Hematopoietic multipotent progenitor cell treated with erythropoietin and hydrocortisone succinate and interleukin-3 and kit ligand, for 6 days (in vitro differentiated cells): ENCODE results near the gene CRIM1.

Source experiments
- DNase-seq: peaks from one replicate; pipeline ENCODE4 v3.0.0-alpha.2; 2015

CRIM1 gene

GRCh38 chr2:36373149-36373926 is 17.8 kb downstream of the CRIM1 start:
- no peak for DNase-seq

DNA sequence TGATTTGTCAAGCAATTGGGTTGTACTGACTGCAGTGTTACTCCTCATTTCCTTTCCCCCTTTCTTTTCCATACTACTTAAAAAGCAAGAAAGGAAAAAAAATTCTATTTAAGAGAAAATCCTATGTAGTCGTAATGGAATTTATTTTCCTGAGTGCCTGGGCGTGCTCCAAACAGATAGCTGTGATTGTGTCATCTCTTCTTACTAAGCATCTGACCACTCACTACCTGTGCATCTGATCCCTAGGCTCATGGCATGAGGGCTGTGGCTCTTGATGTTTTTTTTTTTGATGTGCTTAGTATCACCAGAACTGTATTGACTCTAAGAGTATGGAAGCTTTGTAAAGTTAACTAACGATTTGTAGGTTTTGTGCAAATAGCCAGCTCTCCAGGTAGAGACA is 19.0 kb downstream of the CRIM1 start:
- DNase-seq, result no peak

DNA sequence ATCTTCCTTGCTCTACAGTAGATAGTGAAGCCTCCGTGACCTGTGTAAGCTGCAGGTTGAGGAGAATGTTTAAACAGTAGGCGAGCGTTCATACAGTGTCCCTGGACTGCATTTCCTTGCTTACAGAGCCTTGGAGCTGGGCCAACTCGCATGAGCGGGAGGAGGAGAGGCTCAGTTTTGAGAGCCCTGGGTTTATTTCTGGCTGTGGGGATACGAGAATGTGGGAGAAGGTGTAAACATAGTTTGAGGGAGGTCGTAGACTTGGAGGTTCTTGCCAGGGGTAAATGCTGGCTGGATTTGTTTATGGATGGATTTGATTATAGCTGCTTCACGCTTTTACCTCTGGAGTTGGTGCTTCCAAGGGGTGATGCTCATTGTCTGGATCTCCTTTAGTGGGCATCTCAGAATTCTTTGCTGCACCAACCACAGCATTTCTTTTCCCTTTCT is 20.8 kb downstream of the CRIM1 start:
- peak; percentile 37 for DNase-seq

DNA sequence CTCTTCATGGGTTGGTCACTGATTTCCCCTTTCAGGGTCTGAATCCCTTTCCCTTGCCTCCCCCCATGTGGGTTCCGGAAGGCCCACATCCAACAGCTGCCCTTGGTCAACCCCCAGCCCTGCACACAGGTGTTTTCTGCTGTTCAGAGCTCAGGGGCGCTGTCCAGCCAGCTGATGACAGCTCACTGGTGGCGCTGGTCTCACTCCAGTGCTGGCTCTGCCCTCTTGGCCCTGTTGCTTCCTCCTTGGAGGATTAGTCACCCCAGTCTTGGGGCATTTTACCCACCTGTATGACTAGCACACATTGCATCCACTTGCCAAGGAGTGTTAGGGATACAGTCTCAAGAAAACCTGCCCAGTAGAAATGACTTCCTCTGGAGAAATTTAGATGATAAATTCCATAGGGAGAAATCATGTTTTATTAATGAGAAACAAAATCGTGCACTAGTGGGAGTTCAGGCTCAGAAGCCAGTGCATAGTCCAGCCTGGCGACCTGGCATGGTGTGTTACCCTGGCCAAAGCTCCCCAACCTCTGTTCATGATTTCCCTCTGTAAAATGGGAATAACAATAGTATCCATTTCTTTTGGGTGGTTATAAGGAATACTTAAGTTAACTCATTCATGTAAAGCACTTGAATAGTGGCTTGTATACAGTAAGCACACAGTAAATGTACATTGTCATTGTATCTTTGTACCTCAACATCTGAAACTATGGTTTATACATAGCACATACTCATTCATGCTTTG is 21.6 kb downstream of the CRIM1 start:
- DNase-seq, result no peak

DNA sequence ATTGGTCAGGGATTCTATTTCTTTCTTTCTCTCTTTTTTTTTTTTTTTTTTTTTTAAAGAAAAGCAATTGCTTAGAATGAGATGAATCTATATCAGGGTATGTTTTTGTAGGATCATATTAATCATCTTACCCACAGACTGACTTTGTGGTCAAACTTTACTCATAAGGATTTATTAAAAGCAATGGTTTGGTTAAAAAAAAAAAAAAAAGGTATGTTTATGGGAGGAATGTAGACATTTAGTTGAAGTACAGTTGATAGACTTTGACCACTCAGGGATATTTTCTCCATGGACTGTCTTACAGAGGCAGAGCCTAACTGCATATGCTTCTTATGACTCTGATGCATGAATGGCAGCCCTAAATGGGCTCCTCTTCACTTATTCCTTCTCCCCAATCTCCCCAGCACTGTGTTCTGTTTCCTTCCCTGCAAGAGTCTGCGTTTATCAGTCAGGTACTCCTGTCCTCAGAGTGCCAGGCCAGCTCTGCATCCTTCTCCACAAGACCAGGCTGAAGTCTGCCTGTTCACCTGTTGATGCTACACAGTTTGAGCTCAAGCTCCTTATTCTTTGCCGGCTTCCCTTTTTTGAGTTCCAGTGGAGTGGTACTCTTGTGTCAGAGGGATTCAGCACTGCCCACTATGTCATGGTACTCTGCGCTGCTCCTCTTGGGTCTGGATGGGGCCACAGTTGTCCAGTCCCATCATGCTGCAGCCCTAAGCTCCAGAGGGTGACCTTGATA is 24.3 kb downstream of the CRIM1 start:
- DNase-seq, result no peak

DNA sequence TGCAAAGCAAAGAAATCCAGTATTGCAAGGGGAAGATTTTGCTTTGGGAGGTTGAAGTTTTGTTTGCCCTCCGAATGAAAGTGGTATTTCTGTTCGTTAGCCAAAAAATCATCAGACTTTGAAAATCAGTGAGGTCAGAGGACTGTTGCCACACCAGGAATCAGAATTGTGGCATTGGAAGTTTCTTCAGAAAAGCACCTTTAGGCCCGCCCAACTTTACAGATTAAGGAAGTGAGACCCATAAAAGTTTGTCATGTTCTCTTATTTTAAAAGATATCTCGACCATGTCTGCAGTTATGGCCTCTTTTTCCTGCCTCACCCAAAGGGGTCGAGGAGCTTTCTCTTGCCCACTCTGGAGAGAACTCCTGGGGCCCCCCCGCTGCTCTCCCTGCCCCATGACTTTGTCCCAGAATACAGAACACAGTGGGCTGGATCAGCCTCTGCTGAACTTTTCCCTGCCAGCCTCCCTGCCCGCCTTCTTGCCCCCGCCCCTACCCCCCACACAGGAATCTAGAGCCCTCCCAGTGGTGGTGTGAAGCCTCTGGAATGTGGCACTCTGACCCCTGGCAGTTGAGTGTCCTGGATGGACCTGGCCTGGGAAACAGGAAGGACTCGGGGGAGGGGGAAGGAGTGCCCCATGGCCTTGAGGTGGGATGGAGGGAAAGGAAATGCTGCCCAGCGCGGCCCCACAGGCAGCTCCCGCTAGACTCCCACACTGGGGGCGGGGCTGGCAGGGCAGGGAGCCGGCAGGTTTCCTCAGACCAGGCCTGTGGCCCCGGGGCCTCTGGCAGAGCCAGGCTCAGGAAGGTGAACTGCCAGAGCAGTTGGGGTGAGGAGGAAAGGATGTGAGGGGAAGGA is 25.3 kb downstream of the CRIM1 start:
- DNase-seq, result no peak

- no peak for DNase-seq
Observed at GRCh38 chr2:36381993-36382392, 26.4 kb downstream of the CRIM1 start.

DNA sequence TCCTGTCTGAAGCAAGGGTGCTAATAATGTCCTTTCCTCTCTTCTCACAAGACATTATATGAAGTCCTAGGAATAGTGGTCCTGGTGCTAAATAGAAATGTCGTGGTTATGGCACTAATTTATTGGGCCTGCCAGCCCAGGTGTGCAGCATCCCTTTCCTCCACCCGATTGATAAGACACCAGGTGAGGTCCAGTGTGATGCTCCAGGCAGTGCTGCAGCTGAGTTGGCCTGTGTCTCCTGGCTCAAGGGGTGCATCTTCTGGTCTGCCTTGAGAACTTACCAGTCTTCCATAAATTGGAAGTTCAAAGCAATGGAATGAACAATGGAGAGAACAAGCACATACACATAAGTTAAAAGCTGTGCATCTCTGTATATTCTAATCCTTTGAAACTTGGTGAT is 26.9 kb downstream of the CRIM1 start:
- no peak for DNase-seq

- DNase-seq, result no peak
Observed at GRCh38 chr2:36383726-36384125, 28.1 kb downstream of the CRIM1 start.

GRCh38 chr2:36384454-36384853 is 28.9 kb downstream of the CRIM1 start:
- no peak for DNase-seq

DNA sequence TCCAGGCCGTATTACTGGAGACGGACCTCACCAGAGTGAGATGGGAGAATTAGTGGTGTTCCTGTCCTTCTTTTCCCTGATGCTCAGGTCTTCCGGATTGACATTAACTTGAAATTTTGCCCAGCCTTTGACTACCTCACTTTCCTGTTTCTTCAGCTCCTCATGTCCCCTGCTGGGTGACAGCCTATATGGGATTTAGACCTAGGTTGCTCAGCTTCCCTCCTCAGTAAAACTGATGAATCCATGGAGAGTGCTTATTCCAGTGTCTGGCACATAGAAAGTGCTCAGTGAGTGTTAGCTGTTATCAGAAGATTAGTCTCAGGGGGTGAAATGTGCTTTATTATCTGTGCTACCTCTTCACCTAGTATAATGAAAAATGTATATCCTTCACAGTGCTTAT is 30.0 kb downstream of the CRIM1 start:
- no peak for DNase-seq

DNA sequence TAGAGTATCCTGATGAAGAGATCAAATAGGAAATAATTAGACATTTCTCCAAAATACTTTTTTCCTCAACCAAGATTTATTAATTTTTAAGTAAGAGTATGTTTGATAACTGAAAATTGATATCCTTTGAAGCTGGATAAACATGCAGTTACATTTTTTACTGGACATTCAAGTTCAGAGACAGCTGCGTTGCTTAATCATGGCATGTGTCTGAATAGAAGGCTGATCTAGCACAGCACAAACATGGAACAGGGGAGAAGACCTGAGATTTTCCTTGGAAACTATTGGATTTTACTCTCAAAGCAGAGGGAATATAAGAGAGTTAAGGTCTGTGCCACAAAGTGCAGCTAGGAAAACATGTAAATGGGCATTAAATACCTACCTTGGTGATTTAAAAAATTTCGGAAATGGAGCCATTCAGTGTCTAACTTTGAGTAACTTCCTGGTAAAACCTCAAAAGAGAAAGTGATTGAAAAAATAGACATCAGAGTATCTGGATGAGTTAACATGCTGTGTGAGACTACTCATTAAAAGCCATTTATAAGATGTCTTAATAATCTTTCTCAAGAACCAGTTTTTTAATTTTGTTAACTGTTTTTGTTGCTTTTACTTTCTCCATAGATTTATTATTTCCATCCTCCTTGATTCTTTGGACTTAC is 31.8 kb downstream of the CRIM1 start:
- DNase-seq, result no peak

GRCh38 chr2:36388472-36388871 is 32.9 kb downstream of the CRIM1 start:
- DNase-seq, result no peak

GRCh38 chr2:36389091-36389564 is 33.5 kb downstream of the CRIM1 start:
- no peak for DNase-seq

DNA sequence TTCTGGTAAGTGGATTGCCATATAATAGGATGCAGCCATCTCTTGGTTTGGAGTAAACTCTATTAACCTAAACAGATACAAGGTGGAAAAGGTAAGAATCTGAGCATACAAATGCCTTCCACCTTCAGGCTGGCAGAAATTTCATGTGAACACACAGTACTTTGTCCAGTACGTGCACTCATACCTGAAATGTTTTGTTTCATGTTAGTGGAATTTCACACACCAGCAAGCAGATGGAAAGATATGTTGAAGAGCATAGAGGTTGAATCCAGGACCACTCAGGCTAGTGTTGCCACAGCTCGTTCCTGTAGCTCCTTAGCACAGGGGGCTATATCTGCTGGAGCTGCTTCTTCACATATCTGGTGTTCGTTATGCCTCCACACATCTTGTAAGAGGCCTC is 34.0 kb downstream of the CRIM1 start:
- no peak for DNase-seq

DNA sequence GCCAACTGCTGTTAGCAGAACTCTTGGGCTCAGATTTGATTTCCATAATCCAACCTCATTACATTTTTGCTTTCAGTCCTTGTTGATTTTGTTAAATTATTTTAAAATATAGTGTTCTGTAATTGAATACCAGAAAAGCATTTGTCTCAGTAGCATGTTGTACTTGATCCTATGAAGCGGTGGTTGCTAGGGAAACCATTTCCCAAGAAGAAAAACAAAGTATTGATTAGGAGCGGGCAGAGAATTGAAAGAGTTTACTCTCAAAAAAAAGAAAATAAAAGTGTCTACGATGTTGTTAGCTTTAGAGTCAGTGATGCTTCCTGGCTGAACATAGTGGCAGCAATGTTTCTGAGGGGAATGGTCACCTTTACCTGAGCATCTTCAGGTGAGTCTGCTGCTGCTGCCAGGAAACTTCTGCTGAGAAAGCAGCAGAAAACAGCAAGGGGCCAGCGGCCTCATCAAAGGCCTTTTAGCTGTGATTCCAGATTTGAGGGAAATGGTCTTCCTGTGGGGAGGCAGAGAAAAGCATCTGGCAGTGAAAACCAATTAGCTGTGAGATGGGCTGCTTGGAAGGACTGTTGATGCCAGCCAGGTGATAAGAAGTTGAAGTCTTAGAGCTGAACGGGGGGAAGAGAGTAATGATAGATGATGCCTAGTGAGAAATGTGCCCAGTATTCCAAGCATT is 37.1 kb downstream of the CRIM1 start:
- DNase-seq, result no peak

- DNase-seq, result no peak
Observed at GRCh38 chr2:36393738-36394256, 38.2 kb downstream of the CRIM1 start.

DNA sequence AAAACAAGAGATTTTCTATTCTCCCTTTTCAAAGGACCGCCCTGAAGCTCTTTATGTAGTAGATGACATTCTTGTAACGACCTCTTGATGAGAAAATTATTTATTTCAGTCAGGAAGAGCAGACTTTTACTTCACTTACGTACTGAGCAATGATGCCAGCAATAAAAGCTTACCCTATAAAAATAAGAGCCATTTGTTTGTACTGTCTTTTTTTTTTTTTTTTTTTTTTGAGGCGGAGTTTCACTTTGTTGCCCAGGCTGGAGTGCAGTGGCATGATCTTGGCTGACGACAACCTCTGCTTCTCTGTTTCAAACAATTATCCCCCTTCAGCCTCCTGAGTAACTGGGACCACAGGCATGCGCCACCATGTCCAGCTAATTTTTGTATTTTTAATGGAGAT is 39.2 kb downstream of the CRIM1 start:
- no peak for DNase-seq

DNA sequence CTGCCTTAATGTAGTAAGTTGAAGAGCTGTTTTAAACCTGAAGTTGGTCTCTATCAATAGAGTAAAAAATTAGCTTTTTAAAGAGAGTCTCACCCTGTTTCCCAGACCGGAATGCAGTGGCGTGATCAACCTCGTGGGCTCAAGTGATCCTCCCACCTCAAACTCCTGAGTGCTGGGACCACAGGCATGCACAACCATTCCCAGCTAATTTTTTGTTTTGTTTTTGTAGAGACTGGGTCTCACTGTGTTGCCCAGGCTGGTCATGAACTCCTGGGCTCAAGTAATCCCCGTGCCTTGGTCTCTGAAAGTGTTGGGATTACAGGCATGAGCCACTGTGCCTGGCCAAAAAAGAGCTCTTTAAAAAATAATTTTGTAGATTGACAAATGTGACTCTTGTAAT is 40.3 kb downstream of the CRIM1 start:
- no peak for DNase-seq

GRCh38 chr2:36396878-36397539 is 41.4 kb downstream of the CRIM1 start:
- no peak for DNase-seq
